Stimulated activated naive CD8-positive, alpha-beta T cell treated with anti-CD3 and anti-CD28 coated beads, Interleukin-15, Interleukin-2, amounts not matched to agents 100 ng/mL and 50 ng/mL, for 24 hours (primary cell): ENCODE results near the gene ADAMTS10.
"Not testable (repeated sequence)": the region's sequence is repeated elsewhere in the genome, so short reads cannot be mapped to it uniquely, and the experiment has no call there.

ENCODE experiments used
- H3K27ac Mint-ChIP-seq: one replicate; pipeline ENCODE4 v1.8.0; 2021; ENCODE audit warnings: mild to moderate bottlenecking, mixed read lengths
- H3K27me3 Mint-ChIP-seq: one replicate; pipeline ENCODE4 v1.8.0; 2021; ENCODE audit warnings: mixed read lengths
- H3K36me3 Mint-ChIP-seq: one replicate; pipeline ENCODE4 v1.8.0; 2021; ENCODE audit warnings: low read depth, mixed read lengths
- H3K4me1 Mint-ChIP-seq: one replicate; pipeline ENCODE4 v1.8.0; 2021; ENCODE audit warnings: low read depth, mixed read lengths
- H3K4me3 Mint-ChIP-seq: one replicate; pipeline ENCODE4 v1.8.0; 2021; ENCODE audit warnings: mild to moderate bottlenecking, mixed read lengths
- H3K9me3 Mint-ChIP-seq: one replicate; pipeline ENCODE4 v1.8.0; 2021; ENCODE audit warnings: mixed read lengths

Gene ADAMTS10

GRCh38 chr19:8592231-8593009, 18.1 kb downstream of the ADAMTS10 start:
- Mint-ChIP-seq H3K4me3 (peak overlapping the region; percentile 79), H3K9me3 (peaks cover 6% of the 10 kb centered on the region), H3K27ac (peak overlapping the region; percentile 65), H3K4me1 (peaks cover 16% of the 10 kb centered on the region), H3K27me3 (no peaks in the 10 kb centered on the region), H3K36me3 (no peaks in the 10 kb centered on the region)

DNA sequence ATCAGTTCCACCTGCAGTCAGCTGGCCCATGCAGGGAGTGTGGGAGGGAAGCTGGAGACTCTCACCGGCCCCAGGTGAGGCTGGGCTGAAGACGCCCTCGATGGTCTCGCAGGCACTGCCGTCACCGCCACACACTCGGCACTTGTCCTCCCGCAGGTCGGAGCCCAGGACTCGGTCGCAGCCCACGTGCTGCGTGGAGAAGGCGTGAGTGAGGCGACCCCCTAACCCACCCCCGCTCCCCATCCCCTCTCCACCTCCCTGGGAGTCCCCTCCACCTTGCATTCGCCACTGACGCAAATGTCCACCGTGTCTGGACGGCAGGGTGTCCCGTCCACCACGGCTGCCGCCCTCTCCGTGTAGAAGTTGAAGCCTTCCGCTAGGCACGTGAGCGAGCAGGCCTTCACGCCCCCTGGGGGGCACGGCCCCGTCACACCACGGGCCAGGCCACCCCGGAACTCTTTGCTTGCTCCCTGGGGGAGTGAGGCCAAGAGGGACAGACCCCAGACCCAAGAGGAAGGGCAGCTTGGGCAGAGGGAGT, 21.3 kb downstream of the ADAMTS10 start:
- H3K4me3 Mint-ChIP-seq, result no peak overlapping the region
- H3K27me3 Mint-ChIP-seq, result no peaks in the 10 kb centered on the region
- H3K9me3 Mint-ChIP-seq, result peaks cover 6% of the 10 kb centered on the region
- no peaks in the 10 kb centered on the region for H3K36me3 Mint-ChIP-seq
- H3K27ac Mint-ChIP-seq, result no peak overlapping the region
- H3K4me1 Mint-ChIP-seq, result peaks cover 16% of the 10 kb centered on the region

DNA sequence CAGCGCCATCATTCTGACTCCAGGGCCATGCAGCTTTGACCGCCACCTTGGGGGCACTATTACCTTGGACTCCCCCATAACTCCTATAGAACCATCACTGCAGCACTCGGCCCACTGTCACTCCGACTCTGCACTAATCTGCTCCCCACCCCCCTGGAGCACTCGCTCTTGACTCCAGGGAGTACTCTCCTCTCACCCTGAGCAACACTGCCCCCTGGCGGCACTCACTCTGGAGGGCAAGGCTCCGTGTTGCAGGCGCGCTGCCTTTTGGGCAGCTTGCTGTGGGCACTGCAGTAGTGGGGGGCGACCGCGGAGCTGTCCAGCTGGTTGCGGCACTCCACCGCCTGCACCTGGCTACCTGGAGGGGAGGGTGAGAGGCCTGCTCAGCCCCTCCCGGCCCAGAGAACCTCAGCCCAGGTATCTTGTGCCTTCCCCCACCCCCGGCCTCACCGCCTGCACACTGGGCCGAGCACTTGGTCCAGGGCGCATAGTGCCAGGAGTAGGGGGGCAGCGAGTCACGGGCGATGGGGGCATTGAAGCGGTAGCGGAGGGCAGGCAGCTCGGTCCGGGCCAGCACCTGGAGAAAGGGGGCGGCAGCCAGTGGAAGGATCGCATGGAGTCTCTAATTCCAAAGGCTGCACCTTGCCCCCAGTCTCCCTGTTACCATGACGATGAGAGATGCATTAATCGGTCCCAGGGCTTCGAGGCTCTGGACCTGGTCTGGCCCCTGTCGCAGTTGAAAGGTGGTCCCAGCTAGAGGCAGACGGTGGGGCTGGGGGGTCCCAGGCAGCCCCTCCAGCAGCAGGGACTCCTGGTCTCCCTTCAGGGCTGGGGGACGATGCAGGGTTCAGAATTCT, 24.4 kb downstream of the ADAMTS10 start:
- H3K27me3 Mint-ChIP-seq, result no peaks in the 10 kb centered on the region
- no peaks in the 10 kb centered on the region for H3K9me3 Mint-ChIP-seq
- H3K4me1 Mint-ChIP-seq, result no peaks in the 10 kb centered on the region
- no peak overlapping the region for H3K27ac Mint-ChIP-seq
- no peaks in the 10 kb centered on the region for H3K36me3 Mint-ChIP-seq
- H3K4me3 Mint-ChIP-seq, result no peak overlapping the region

GRCh38 chr19:8584965-8585893, 25.3 kb downstream of the ADAMTS10 start:
- Mint-ChIP-seq H3K27ac (no peak overlapping the region), H3K36me3 (no peaks in the 10 kb centered on the region), H3K27me3 (no peaks in the 10 kb centered on the region), H3K4me1 (no peaks in the 10 kb centered on the region), H3K9me3 (no peaks in the 10 kb centered on the region), H3K4me3 (no peak overlapping the region)

- Mint-ChIP-seq H3K4me1 (peaks cover 31% of the 10 kb centered on the region), H3K4me3 (no peak overlapping the region), H3K36me3 (no peaks in the 10 kb centered on the region), H3K27ac (no peak overlapping the region), H3K9me3 (no peaks in the 10 kb centered on the region), H3K27me3 (peaks cover 3% of the 10 kb centered on the region)
Observed at GRCh38 chr19:8580710-8581281, 29.7 kb downstream of the ADAMTS10 start.

DNA sequence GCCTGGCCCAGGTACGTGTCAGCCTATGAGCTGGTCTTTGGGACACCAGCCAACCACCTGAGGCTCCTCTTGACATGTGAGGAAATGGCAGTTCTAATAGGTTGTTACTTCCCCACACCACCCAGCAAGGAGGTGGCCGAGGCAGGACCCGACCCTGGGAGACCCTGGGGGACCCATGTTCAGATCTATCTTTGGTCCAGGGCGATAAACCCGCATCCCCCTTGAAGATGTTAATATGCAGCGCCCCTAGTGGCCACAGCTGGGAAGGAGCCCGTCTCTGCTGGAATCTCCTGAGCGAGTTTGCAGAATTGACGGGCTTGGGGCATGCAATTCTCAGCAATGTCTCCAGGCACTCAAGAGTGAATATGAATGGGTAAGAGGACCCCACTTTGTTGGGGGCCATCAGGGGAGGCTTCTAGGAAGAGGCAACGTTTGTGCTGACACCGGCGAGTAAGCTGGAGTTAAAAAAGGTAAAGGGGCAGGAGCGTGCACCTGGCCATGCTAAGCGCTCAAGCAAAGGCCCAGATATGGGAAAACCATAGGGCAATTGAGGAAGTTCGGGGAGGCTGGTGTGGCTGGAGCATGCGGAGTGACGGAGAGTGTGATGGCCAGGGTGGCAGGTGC, 31.8 kb downstream of the ADAMTS10 start:
- Mint-ChIP-seq H3K27ac (no peak overlapping the region), H3K27me3 (peaks cover 3% of the 10 kb centered on the region), H3K9me3 (no peaks in the 10 kb centered on the region), H3K4me1 (peaks cover 49% of the 10 kb centered on the region), H3K4me3 (no peak overlapping the region), H3K36me3 (no peaks in the 10 kb centered on the region)

DNA sequence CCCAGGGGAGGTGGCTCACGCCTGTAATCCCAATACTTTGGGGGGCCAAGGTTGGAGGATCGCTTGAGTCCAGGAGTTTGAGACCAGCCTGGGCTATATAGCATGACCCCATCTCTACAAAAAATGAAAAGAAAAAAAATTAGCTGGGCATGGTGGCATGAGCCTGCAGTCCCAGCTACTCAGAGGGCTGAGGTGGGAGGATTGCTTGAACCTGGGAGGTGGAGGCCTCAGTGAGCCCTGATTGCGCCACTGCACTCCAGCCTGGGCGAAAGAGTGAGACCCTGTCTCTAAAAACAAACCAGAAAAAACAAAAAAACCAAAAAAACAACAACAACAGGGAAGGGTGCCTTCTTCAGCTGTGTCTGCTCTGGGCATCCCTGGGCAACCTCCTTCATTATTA, 32.8 kb downstream of the ADAMTS10 start:
- Mint-ChIP-seq H3K36me3 (no peaks in the 10 kb centered on the region), H3K4me3 (no peak overlapping the region), H3K4me1 (peaks cover 57% of the 10 kb centered on the region), H3K27me3 (peaks cover 3% of the 10 kb centered on the region), H3K27ac (no peak overlapping the region), H3K9me3 (no peaks in the 10 kb centered on the region)

GRCh38 chr19:8577247-8577646, 33.3 kb downstream of the ADAMTS10 start, which contains the start of gene MYO1F:
MYO1F (minus strand) TSS chr19:8577442; CDS start chr19:8577309, 133 bp downstream.
- Mint-ChIP-seq H3K4me1 (peaks cover 61% of the 10 kb centered on the region), H3K4me3 (peak within 1 kb of the TSS; percentile 87), H3K27me3 (peaks cover 3% of the 10 kb centered on the region), H3K27ac (peak within 1 kb of the TSS; percentile 72), H3K36me3 (no peaks in the 10 kb centered on the region), H3K9me3 (no peaks in the 10 kb centered on the region)

DNA sequence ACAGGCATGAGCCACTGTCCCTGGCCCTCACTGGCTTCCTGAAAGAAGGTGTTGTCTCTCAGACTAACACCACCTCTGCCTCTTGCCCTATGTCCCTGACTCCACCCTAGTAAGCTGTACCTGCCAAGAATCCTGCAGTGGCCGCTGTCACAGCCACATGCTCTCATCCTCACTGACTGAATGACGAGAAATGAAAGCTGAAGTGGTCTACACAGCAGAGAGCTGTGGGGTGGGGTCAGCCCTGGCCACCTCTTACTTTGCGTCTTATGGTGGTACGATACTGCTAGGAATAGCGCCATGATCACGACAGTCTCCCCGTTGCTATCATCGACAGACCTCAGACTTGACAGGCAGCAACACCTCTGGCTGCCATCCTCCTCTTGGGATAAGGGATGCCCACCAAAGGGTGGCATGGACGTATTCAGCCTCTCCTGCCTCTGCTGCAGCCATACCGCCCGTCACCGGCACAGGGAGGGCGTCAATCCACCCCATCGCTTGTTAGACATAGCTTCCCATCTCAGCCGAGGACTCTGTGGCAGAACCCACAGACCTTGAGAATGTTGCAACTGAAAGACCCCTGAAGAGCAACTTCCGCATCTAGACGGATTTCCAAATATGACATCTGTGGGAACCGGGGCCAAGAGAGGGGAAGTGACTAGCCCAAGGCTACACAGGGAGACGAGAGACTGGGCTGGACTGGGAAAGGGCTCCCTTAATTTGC, 34.1 kb downstream of the ADAMTS10 start:
- Mint-ChIP-seq H3K36me3 (no peaks in the 10 kb centered on the region), H3K27me3 (peaks cover 3% of the 10 kb centered on the region), H3K4me1 (peaks cover 65% of the 10 kb centered on the region), H3K4me3 (peak overlapping the region; percentile 87), H3K27ac (peak overlapping the region; percentile 72), H3K9me3 (no peaks in the 10 kb centered on the region)

- H3K27ac Mint-ChIP-seq, result peak overlapping the region; percentile 72
- peaks cover 74% of the 10 kb centered on the region for H3K4me1 Mint-ChIP-seq
- peak overlapping the region; percentile 87 for H3K4me3 Mint-ChIP-seq
- no peaks in the 10 kb centered on the region for H3K36me3 Mint-ChIP-seq
- H3K9me3 Mint-ChIP-seq, result no peaks in the 10 kb centered on the region
- peaks cover 3% of the 10 kb centered on the region for H3K27me3 Mint-ChIP-seq
Observed at GRCh38 chr19:8575467-8575997, 35.0 kb downstream of the ADAMTS10 start.

- not testable (repeated sequence) for H3K9me3 Mint-ChIP-seq, H3K27me3 Mint-ChIP-seq, H3K36me3 Mint-ChIP-seq
- Mint-ChIP-seq H3K27ac (peak overlapping the region; percentile 64), H3K4me3 (peak overlapping the region; percentile 87), H3K4me1 (peaks cover 83% of the 10 kb centered on the region)
Observed at GRCh38 chr19:8574619-8574922, 35.9 kb downstream of the ADAMTS10 start.

- H3K9me3 Mint-ChIP-seq, result no peaks in the 10 kb centered on the region
- no peaks in the 10 kb centered on the region for H3K36me3 Mint-ChIP-seq
- H3K27ac Mint-ChIP-seq, result peak overlapping the region; percentile 76
- peaks cover 83% of the 10 kb centered on the region for H3K4me1 Mint-ChIP-seq
- H3K4me3 Mint-ChIP-seq, result peak overlapping the region; percentile 36
- no peaks in the 10 kb centered on the region for H3K27me3 Mint-ChIP-seq
Observed at GRCh38 chr19:8573316-8573715, 37.2 kb downstream of the ADAMTS10 start.

GRCh38 chr19:8571006-8571411, 39.5 kb downstream of the ADAMTS10 start:
- H3K27ac Mint-ChIP-seq, result peak overlapping the region; percentile 31
- H3K4me1 Mint-ChIP-seq, result peaks cover 77% of the 10 kb centered on the region
- peak overlapping the region; percentile 35 for H3K4me3 Mint-ChIP-seq
- no peaks in the 10 kb centered on the region for H3K36me3 Mint-ChIP-seq
- H3K27me3 Mint-ChIP-seq, result no peaks in the 10 kb centered on the region
- no peaks in the 10 kb centered on the region for H3K9me3 Mint-ChIP-seq
